A549 (cell line): ENCODE data around the gene MYO18A.

Experiments
- CEBPB ChIP-seq, 2 experiments: fragments of >200 bp in 1 of 2; sonication (Bioruptor Twin) in 1 of 2; formaldehyde crosslinking in 1 of 2; IDR thresholded peaks; 2 replicates each; pipeline ENCODE4 v1.6.1; 2012 to 2016
- CHD2 ChIP-seq: fragments of 150-350 bp; IDR thresholded peaks from 2 replicates; pipeline ENCODE4 v1.6.1; 2014; ENCODE audit warnings: low read length; ENCODE audit not compliant: partially characterized antibody
- CHD4 ChIP-seq: fragments of 200-600 bp; sonication (generic); IDR thresholded peaks from 2 replicates; pipeline ENCODE4 v1.6.1; 2016; ENCODE audit warnings: antibody characterized with exemption, mild to moderate bottlenecking, borderline replicate concordance
- CTCF ChIP-seq: fragments of >200 bp; sonication (Bioruptor Twin); formaldehyde crosslinking; IDR thresholded peaks from 3 replicates; pipeline ENCODE4 v1.5.1; 2016
- E2F6 ChIP-seq: IDR thresholded peaks from 2 replicates; pipeline ENCODE4 v1.6.1; 2012; ENCODE audit warnings: low read depth, borderline replicate concordance
- ELK1 ChIP-seq: fragments of 150-350 bp; IDR thresholded peaks from 2 replicates; pipeline ENCODE4 v1.6.1; 2014; ENCODE audit warnings: low read depth, mild to moderate bottlenecking, low read length
- EP300 ChIP-seq, 2 experiments: fragments of >200 bp; sonication (Bioruptor Twin); formaldehyde crosslinking; IDR thresholded peaks; 2 replicates in 1 of 2; 3 replicates in 1 of 2; pipeline ENCODE4 v1.6.1; 2016 to 2017
- JUNB ChIP-seq: fragments of >200 bp; sonication (Bioruptor Twin); formaldehyde crosslinking; IDR thresholded peaks from 2 replicates; pipeline ENCODE4 v1.6.1; 2016
- MAFK ChIP-seq: fragments of 450-650 bp; IDR thresholded peaks from 2 replicates; pipeline ENCODE4 v1.6.1; 2014; ENCODE audit not compliant: partially characterized antibody
- MAX ChIP-seq: IDR thresholded peaks from 2 replicates; pipeline ENCODE4 v1.6.1; 2012
- NFE2L2 ChIP-seq: fragments of 150-350 bp; conservative IDR thresholded peaks from 2 replicates; pipeline ENCODE4 v1.6.1; 2014; ENCODE audit warnings: low read length
- POLR2A ChIP-seq: IDR thresholded peaks from 2 replicates; pipeline ENCODE4 v1.6.1; 2012; ENCODE audit warnings: mild to moderate bottlenecking, low read length
- RFX5 ChIP-seq: fragments of 450-650 bp; IDR thresholded peaks from 2 replicates; pipeline ENCODE4 v1.7.1; 2014; ENCODE audit warnings: antibody characterized with exemption, mild to moderate bottlenecking, moderate library complexity
- USF2 ChIP-seq: fragments of 450-650 bp; IDR thresholded peaks from 2 replicates; pipeline ENCODE4 v1.6.1; 2014; ENCODE audit warnings: antibody characterized with exemption

- TF ChIP-seq CTCF (no peak), USF2 (no peak), POLR2A (no peak), JUNB (no peak), NFE2L2 (no peak), E2F6 (no peak), RFX5 (no peak), MAX (no peak), CHD2 (no peak), CHD4 (no peak), EP300 (IDR thresholded peaks at IDR 0.05) (no peak), CEBPB (IDR thresholded peaks at IDR 0.05) (no peak), MAFK (no peak), ELK1 (no peak)
Measured at GRCh38 chr17:29079887-29080286, 100.3 kb downstream of the MYO18A start.
